ENCODE data around the gene LPIN3.

LPIN3 gene

GRCh38 chr20:41348430-41349172 is 8.0 kb downstream of the LPIN3 start:
- DNase-seq (ENCODE audit: low spot score): no peak

GRCh38 chr20:41349266-41349665 is 8.6 kb downstream of the LPIN3 start:
- no peak for DNase-seq (ENCODE audit: low spot score)

GRCh38 chr20:41349943-41350342 is 9.3 kb downstream of the LPIN3 start:
- no peak for DNase-seq (ENCODE audit: low spot score)

GRCh38 chr20:41350408-41350962 is 9.9 kb downstream of the LPIN3 start:
- DNase-seq (ENCODE audit: low spot score): no peak

- no peak for DNase-seq (ENCODE audit: low spot score)
Measured at GRCh38 chr20:41352106-41352505, 11.5 kb downstream of the LPIN3 start.

GRCh38 chr20:41352666-41353065 is 12.0 kb downstream of the LPIN3 start:
- DNase-seq (ENCODE audit: low spot score): no peak

GRCh38 chr20:41353530-41353929 is 12.9 kb downstream of the LPIN3 start:
- no peak for DNase-seq (ENCODE audit: low spot score)

- no peak for DNase-seq (ENCODE audit: low spot score)
Measured at GRCh38 chr20:41355192-41355591, 14.6 kb downstream of the LPIN3 start.

- no peak for DNase-seq (ENCODE audit: low spot score)
Measured at GRCh38 chr20:41355598-41356203, 15.1 kb downstream of the LPIN3 start.

GRCh38 chr20:41356951-41357350 is 16.3 kb downstream of the LPIN3 start:
- DNase-seq (ENCODE audit: low spot score): no peak

GRCh38 chr20:41357424-41358163 is 17.0 kb downstream of the LPIN3 start:
- no peak for DNase-seq (ENCODE audit: low spot score)

GRCh38 chr20:41358230-41358629 is 17.6 kb downstream of the LPIN3 start:
- DNase-seq (ENCODE audit: low spot score): no peak

- no peak for DNase-seq (ENCODE audit: low spot score)
Measured at GRCh38 chr20:41358717-41359116, 18.1 kb downstream of the LPIN3 start.

- no peak for DNase-seq (ENCODE audit: low spot score)
Measured at GRCh38 chr20:41359541-41360011, 19.0 kb downstream of the LPIN3 start.

GRCh38 chr20:41360831-41361756 is 20.5 kb downstream of the LPIN3 start:
- no peak for DNase-seq (ENCODE audit: low spot score)

- DNase-seq (ENCODE audit: low spot score): no peak
Measured at GRCh38 chr20:41361757-41362747, 21.4 kb downstream of the LPIN3 start.

- no peak for DNase-seq (ENCODE audit: low spot score)
Measured at GRCh38 chr20:41362748-41363140, 22.1 kb downstream of the LPIN3 start.

GRCh38 chr20:41363601-41364000 is 23.0 kb downstream of the LPIN3 start:
- DNase-seq (ENCODE audit: low spot score): no peak

GRCh38 chr20:41364236-41364855 is 23.7 kb downstream of the LPIN3 start:
- no peak for DNase-seq (ENCODE audit: low spot score)
